K562 (cell line): ENCODE measurements around the gene IL21. TPM values are rescaled to one million over a fixed set of nuclear protein-coding genes. Genes with fewer than 3 reads are reported as not detected.

Experiments used
- CBFA2T3 ChIP-seq: fragments of 450-650 bp; IDR thresholded peaks from 2 replicates; pipeline ENCODE4 v1.6.1; 2017
- CCAR2 ChIP-seq: fragments of 200-400 bp; formaldehyde crosslinking; IDR thresholded peaks from 2 replicates; pipeline ENCODE4 v1.6.1; 2017; ENCODE audit warnings: mild to moderate bottlenecking, low read depth, low read length
- CCNT2 ChIP-seq: IDR thresholded peaks from 2 replicates; pipeline ENCODE4 v1.6.1; 2011; ENCODE audit warnings: borderline replicate concordance, low read depth, mild to moderate bottlenecking, moderate library complexity, mixed read lengths, low read length; ENCODE audit not compliant: insufficient read length; ENCODE audit errors: extremely low read depth
- CXXC5 ChIP-seq: fragments of 250-450 bp; sonication (Bioruptor Pico); IDR thresholded peaks from 2 replicates; pipeline ENCODE4 v1.8.0; 2022; ENCODE audit warnings: inconsistent platforms, mild to moderate bottlenecking, moderate library complexity
- DPF2 ChIP-seq: fragments of 450-650 bp; IDR thresholded peaks from 2 replicates; pipeline ENCODE4 v1.6.1; 2016
- HSF4 ChIP-seq: fragments of 250-450 bp; sonication (Bioruptor Pico); IDR thresholded peaks from 2 replicates; pipeline ENCODE4 v2.1.2; 2022; ENCODE audit warnings: mild to moderate bottlenecking, moderate library complexity, borderline replicate concordance
- JUNB ChIP-seq: fragments of 450-650 bp; formaldehyde crosslinking; conservative IDR thresholded peaks from 2 replicates; pipeline ENCODE4 v1.4.0; 2020; ENCODE audit warnings: mild to moderate bottlenecking
- KDM1A ChIP-seq, 2 experiments: fragments of 450-650 bp; IDR thresholded peaks; 2 replicates each; pipeline ENCODE4 v1.6.1; 2016; ENCODE audit warnings: mild to moderate bottlenecking in 2 of 2
- LEF1 ChIP-seq: fragments of 450-650 bp; IDR thresholded peaks from 2 replicates; pipeline ENCODE4 v1.6.1; 2016; ENCODE audit warnings: mild to moderate bottlenecking
- MIER1 ChIP-seq: fragments of 450-650 bp; IDR thresholded peaks from 2 replicates; pipeline ENCODE4 v1.6.1; 2016; ENCODE audit warnings: antibody characterized with exemption, mild to moderate bottlenecking, low read depth
- MLX ChIP-seq, 2 experiments: fragments of 450-650 bp in 1 of 2; sonication (generic) in 1 of 2; formaldehyde crosslinking; conservative IDR thresholded peaks; 2 replicates each; pipeline versions ENCODE4 v1.4.0 to v1.8.1; 2020 to 2022; ENCODE audit warnings: mild to moderate bottlenecking in 1 of 2, missing genetic modification reagents in 1 of 2
- NR4A1 ChIP-seq, 2 experiments: fragments of 250-450 bp in 1 of 2; fragments of 450-650 bp in 1 of 2; sonication (Bioruptor Pico) in 1 of 2; IDR thresholded peaks; 2 replicates each; pipeline versions ENCODE4 v1.4.0 to v1.6.1; 2016 to 2020; ENCODE audit warnings: mild to moderate bottlenecking in 2 of 2, missing compliant biosample characterization in 1 of 2, missing genetic modification characterization in 1 of 2, moderate library complexity in 1 of 2
- PCBP2 ChIP-seq: fragments of 200-400 bp; formaldehyde crosslinking; IDR thresholded peaks from 2 replicates; pipeline ENCODE4 v1.6.1; 2018; ENCODE audit warnings: low read length, low read depth, mild to moderate bottlenecking, moderate library complexity; ENCODE audit not compliant: poor library complexity, severe bottlenecking
- PHF20 ChIP-seq: fragments of 450-650 bp; IDR thresholded peaks from 2 replicates; pipeline ENCODE4 v1.6.1; 2018; ENCODE audit not compliant: partially characterized antibody
- SMARCE1 ChIP-seq: fragments of 450-650 bp; IDR thresholded peaks from 2 replicates; pipeline ENCODE4 v1.7.1; 2016; ENCODE audit warnings: mild to moderate bottlenecking
- ZNF436 ChIP-seq: fragments of 250-450, 450-650 bp; sonication (Bioruptor Pico); formaldehyde crosslinking; IDR thresholded peaks from 2 replicates; pipeline ENCODE4 v1.7.0; 2020; ENCODE audit warnings: mild to moderate bottlenecking
- ZNF584 ChIP-seq: fragments of 200-800 bp; sonication (Bioruptor generic); IDR thresholded peaks from 2 replicates; pipeline ENCODE4 v1.6.1; 2016; ENCODE audit warnings: low read depth, mild to moderate bottlenecking, missing genetic modification characterization, missing compliant biosample characterization
- ZSCAN29 ChIP-seq: fragments of 450-650 bp; IDR thresholded peaks from 2 replicates; pipeline ENCODE4 v1.6.1; 2017
- polyA plus RNA-seq, 8 experiments: library from polyadenylated mRNA; depleted of rRNA in 4 of 8; stranded (reverse) in 5 of 8; unstranded in 3 of 8; fragments of >200 nt; fragmentation: Nextera tagmentation in 2 of 8; fragmentation: Illumina TruSeq in 1 of 8; extraction: Ambion mirVana in 2 of 8; extraction: Trizol in 1 of 8; gene quantifications; 2 replicates each; pipeline versions ENCODE4 v1.2.1 to v1.2.3, GENCODE V29; 2011 to 2014; ENCODE audit warnings: inconsistent platforms in 1 of 8, missing spikeins in 1 of 8
- total RNA-seq, 7 experiments: library from RNA; depleted of rRNA in 6 of 7; stranded (reverse); fragments of >200 nt in 6 of 7; fragmentation: Illumina TruSeq in 2 of 7; extraction: Trizol in 2 of 7; gene quantifications; 2 replicates each; pipeline versions ENCODE4 v1.2.1 to v1.2.3, GENCODE V29; 2011 to 2021; ENCODE audit warnings: low replicate concordance in 1 of 7
- TF ChIP-seq, protein P1 (sequence below): fragments of 200-600 bp; sonication (generic); IDR thresholded peaks from one replicate; pipeline ENCODE4 v1.6.1; 2012; ENCODE audit warnings: mild to moderate bottlenecking, low read depth, low read length, inconsistent platforms

The IL21 gene
- total and polyA plus RNA-seq, 9 of the 15 experiments (the other 6 are each of a cell fraction or from before 2014, with no cell fraction given), result not detected

DNA sequence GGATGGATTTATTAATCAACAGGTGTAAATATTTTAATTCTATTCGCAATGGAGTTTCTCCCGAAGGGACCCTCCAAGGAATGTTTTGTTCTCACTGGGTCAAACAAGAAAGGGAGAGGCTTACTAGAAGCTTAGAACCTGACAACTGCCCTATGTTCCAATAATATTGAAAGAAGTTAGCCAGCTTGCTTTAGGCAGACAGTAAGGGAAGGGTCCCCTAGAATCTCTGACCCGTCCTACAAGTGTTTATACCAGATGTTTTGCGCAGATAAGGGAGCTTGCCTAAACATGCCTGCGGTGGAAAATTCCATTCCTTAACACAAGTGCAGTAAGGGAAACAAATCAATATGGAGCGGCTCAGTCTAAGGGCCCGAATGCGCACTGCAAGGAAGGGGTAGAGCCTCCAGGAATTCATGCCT is 17.7 kb downstream of the IL21 start (continued):
- TF ChIP-seq MIER1, result no peak
- TF ChIP-seq SMARCE1, result peak; percentile 65; the same call in 1 of the 2 replicates
- TF ChIP-seq LEF1, result peak; percentile 59; the same call in 1 of the 2 replicates
- TF ChIP-seq JUNB (CRISPR knock-in tag), result no peak
- peak; percentile 23 for TF ChIP-seq CCNT2
- TF ChIP-seq ZNF436 (CRISPR knock-in tag), result no peak
- TF ChIP-seq CCAR2, result no peak
- no peak for TF ChIP-seq MLX (CRISPR knock-in tag; conservative IDR thresholded peaks at IDR 0.05)
- peak; percentile 66 for TF ChIP-seq DPF2
- no peak for TF ChIP-seq PCBP2
- no peak for TF ChIP-seq ZSCAN29
- TF ChIP-seq ZNF584 (CRISPR knock-in tag), result 0 out of 2 replicates have a peak, but pooled peaks have one; percentile 32
- peak; percentile 62 for TF ChIP-seq CBFA2T3
- peak in 1 of 2 experiments; percentile 12; a peak in 1 of 4 replicates for TF ChIP-seq KDM1A (IDR thresholded peaks at IDR 0.05)
- no peak for TF ChIP-seq PHF20
- TF ChIP-seq, protein P1, sequence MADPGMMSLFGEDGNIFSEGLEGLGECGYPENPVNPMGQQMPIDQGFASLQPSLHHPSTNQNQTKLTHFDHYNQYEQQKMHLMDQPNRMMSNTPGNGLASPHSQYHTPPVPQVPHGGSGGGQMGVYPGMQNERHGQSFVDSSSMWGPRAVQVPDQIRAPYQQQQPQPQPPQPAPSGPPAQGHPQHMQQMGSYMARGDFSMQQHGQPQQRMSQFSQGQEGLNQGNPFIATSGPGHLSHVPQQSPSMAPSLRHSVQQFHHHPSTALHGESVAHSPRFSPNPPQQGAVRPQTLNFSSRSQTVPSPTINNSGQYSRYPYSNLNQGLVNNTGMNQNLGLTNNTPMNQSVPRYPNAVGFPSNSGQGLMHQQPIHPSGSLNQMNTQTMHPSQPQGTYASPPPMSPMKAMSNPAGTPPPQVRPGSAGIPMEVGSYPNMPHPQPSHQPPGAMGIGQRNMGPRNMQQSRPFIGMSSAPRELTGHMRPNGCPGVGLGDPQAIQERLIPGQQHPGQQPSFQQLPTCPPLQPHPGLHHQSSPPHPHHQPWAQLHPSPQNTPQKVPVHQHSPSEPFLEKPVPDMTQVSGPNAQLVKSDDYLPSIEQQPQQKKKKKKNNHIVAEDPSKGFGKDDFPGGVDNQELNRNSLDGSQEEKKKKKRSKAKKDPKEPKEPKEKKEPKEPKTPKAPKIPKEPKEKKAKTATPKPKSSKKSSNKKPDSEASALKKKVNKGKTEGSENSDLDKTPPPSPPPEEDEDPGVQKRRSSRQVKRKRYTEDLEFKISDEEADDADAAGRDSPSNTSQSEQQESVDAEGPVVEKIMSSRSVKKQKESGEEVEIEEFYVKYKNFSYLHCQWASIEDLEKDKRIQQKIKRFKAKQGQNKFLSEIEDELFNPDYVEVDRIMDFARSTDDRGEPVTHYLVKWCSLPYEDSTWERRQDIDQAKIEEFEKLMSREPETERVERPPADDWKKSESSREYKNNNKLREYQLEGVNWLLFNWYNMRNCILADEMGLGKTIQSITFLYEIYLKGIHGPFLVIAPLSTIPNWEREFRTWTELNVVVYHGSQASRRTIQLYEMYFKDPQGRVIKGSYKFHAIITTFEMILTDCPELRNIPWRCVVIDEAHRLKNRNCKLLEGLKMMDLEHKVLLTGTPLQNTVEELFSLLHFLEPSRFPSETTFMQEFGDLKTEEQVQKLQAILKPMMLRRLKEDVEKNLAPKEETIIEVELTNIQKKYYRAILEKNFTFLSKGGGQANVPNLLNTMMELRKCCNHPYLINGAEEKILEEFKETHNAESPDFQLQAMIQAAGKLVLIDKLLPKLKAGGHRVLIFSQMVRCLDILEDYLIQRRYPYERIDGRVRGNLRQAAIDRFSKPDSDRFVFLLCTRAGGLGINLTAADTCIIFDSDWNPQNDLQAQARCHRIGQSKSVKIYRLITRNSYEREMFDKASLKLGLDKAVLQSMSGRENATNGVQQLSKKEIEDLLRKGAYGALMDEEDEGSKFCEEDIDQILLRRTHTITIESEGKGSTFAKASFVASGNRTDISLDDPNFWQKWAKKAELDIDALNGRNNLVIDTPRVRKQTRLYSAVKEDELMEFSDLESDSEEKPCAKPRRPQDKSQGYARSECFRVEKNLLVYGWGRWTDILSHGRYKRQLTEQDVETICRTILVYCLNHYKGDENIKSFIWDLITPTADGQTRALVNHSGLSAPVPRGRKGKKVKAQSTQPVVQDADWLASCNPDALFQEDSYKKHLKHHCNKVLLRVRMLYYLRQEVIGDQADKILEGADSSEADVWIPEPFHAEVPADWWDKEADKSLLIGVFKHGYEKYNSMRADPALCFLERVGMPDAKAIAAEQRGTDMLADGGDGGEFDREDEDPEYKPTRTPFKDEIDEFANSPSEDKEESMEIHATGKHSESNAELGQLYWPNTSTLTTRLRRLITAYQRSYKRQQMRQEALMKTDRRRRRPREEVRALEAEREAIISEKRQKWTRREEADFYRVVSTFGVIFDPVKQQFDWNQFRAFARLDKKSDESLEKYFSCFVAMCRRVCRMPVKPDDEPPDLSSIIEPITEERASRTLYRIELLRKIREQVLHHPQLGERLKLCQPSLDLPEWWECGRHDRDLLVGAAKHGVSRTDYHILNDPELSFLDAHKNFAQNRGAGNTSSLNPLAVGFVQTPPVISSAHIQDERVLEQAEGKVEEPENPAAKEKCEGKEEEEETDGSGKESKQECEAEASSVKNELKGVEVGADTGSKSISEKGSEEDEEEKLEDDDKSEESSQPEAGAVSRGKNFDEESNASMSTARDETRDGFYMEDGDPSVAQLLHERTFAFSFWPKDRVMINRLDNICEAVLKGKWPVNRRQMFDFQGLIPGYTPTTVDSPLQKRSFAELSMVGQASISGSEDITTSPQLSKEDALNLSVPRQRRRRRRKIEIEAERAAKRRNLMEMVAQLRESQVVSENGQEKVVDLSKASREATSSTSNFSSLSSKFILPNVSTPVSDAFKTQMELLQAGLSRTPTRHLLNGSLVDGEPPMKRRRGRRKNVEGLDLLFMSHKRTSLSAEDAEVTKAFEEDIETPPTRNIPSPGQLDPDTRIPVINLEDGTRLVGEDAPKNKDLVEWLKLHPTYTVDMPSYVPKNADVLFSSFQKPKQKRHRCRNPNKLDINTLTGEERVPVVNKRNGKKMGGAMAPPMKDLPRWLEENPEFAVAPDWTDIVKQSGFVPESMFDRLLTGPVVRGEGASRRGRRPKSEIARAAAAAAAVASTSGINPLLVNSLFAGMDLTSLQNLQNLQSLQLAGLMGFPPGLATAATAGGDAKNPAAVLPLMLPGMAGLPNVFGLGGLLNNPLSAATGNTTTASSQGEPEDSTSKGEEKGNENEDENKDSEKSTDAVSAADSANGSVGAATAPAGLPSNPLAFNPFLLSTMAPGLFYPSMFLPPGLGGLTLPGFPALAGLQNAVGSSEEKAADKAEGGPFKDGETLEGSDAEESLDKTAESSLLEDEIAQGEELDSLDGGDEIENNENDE, result no peak
- TF ChIP-seq NR4A1 (CRISPR knock-in tag; IDR thresholded peaks at IDR 0.05), result no peak
- TF ChIP-seq NR4A1 (tag; IDR thresholded peaks at IDR 0.05), result no peak
- peak; percentile 43 for TF ChIP-seq CXXC5 (CRISPR knock-in tag)
- no peak for TF ChIP-seq HSF4
